Measurements from ENCODE around the gene ZNF860.

- TF ChIP-seq CTCF (IDR thresholded peaks at IDR 0.05) = no peak
- TF ChIP-seq POLR2A (IDR thresholded peaks at IDR 0.05) = no peak
These were observed 12.3 kb downstream of the ZNF860 start for GRCh38 chr3:31993843-31994242.

All from adrenal gland (tissue), 5 donors.